RWPE1 (cell line): ENCODE results near the gene DMD.

ENCODE experiments used
- CTCF ChIA-PET: fragments of 350-600 bp; sonication (Branson Sonifier 250); formaldehyde crosslinking; extraction: SDS; loops from one replicate; lab custom pipeline; 2021; lab: Yijun Ruan, JAX
- POLR2A ChIA-PET: fragments of 400-600 bp; formaldehyde crosslinking; extraction: SDS; loops from one replicate; lab custom pipeline; 2020; ENCODE audit warnings: antibody characterized with exemption; ENCODE audit not compliant: low non-redundant PET; lab: Yijun Ruan, JAX
- DNase-seq: peaks from one replicate; pipeline ENCODE4 v3.0.0; 2012; ENCODE audit warnings: low spot score
- H3K27ac ChIP-seq: fragments of 450-650 bp; 2 replicates; pipeline ENCODE4 v1.5.1; 2017
- TF ChIP-seq, protein P1 (sequence below): fragments of 450-650 bp; conservative IDR thresholded peaks from 2 replicates; pipeline ENCODE4 v1.5.1; 2017; ENCODE audit warnings: low read depth, mild to moderate bottlenecking

Gene DMD

DNA sequence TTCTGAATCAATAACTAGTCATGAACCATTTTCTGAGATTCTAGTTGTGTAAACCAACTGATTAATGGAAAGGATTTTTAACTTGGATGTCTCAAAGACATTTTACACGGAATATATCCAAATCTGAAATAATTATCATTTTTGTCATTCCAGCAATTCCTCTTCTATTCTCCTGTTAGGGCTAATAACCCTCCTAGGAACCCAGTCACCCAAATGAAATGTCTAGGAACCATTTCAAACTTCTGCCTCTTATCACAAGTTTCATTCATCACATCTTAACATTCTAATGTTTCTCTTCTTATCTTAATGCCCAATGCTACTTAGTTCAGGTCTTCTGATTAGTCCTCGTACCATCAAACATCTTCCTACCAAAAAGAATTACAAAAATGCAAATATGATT is 639.8 kb downstream of the DMD start:
- ChIA-PET POLR2A (no interaction called here), CTCF (no interaction called here)
- no peak for DNase-seq
- TF ChIP-seq, protein P1, sequence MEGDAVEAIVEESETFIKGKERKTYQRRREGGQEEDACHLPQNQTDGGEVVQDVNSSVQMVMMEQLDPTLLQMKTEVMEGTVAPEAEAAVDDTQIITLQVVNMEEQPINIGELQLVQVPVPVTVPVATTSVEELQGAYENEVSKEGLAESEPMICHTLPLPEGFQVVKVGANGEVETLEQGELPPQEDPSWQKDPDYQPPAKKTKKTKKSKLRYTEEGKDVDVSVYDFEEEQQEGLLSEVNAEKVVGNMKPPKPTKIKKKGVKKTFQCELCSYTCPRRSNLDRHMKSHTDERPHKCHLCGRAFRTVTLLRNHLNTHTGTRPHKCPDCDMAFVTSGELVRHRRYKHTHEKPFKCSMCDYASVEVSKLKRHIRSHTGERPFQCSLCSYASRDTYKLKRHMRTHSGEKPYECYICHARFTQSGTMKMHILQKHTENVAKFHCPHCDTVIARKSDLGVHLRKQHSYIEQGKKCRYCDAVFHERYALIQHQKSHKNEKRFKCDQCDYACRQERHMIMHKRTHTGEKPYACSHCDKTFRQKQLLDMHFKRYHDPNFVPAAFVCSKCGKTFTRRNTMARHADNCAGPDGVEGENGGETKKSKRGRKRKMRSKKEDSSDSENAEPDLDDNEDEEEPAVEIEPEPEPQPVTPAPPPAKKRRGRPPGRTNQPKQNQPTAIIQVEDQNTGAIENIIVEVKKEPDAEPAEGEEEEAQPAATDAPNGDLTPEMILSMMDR = no peak
- H3K27ac ChIP-seq = no peak overlapping the region

DNA sequence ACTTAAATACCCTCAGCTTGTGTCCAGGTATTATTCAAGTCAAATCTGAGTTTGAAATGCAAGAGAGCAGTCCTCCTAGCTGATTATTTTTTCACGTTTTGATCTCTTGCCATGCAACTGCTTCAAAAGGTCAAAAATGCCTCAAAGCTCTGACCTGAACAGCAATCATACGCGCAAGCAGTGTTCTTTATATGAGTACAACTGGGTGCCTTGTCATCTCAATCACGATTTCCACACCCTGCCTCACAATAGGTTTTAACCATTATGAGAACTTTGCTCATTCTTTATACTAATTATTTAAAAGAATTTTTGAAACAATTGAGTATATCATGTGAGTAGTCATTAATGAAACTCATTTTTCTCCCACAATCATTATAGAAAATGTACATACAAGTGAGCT is 649.1 kb downstream of the DMD start:
- no peak for DNase-seq
- ChIA-PET CTCF (no interaction called here), POLR2A (no interaction called here)
- TF ChIP-seq, protein P1 = no peak
- no peak overlapping the region for H3K27ac ChIP-seq

DNA sequence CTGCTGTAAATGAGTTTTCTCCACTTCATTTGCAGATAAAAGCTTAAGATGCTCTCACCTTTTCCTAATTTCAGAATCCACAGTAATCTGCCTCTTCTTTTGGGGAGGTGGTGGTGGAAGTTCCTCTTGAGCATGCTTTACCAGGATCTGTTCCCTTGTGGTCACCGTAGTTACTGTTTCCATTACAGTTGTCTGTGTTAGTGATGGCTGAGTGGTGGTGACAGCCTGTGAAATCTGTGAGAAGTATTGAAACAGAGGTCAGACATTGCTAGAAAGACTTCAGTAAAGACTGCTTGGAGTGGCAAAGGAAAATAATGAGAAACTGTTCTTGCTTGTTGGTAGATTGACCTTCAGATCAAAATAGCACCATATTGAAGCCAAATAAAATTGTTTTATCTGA is 666.2 kb downstream of the DMD start:
- DNase-seq = no peak
- no peak overlapping the region for H3K27ac ChIP-seq
- ChIA-PET POLR2A (no interaction called here), CTCF (no interaction called here)
- TF ChIP-seq, protein P1 = no peak

DNA sequence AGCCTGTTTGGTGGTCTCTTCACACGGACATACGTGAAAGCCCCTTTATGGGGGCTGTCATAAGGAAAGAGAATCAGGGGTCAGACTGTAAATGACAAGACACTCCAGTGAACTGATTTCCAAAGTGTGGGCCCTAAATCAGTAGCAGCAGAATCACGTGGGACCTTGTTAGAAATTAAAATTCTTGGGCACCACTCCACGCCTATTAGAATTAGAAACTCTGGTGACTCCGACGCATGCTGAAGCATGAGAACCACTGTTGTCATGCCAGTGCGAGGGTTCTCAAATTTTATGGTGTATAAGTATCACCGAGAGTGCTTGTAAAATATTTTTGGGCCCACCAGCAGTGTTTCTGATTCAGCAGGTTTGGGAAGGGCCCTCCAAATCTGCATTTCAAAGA is 672.8 kb downstream of the DMD start:
- CTCF ChIA-PET = no interaction called here
- H3K27ac ChIP-seq = no peak overlapping the region
- DNase-seq = no peak
- POLR2A ChIA-PET = no interaction called here
- TF ChIP-seq, protein P1 = no peak

DNA sequence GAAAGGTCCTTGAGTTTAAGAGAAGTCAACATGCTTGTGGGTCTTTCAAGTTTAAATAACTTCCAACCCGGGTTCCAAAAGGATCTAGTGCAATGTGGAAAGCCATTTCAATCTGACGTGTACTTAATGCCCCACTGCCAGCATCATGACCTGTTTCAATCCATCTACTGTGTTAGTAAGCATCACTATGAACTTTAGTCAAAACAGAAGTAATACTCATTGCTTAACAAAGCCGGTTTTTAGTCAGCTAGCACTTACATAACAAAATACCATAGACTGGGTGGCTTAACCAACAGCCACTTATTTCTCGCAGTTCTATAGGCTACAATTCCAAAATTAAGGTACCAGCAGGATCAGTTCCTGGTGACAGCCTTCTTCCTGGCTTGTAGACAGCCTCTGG is 677.5 kb downstream of the DMD start:
- DNase-seq = no peak
- ChIA-PET CTCF (no interaction called here), POLR2A (no interaction called here)
- TF ChIP-seq, protein P1 = no peak
- no peak overlapping the region for H3K27ac ChIP-seq

DNA sequence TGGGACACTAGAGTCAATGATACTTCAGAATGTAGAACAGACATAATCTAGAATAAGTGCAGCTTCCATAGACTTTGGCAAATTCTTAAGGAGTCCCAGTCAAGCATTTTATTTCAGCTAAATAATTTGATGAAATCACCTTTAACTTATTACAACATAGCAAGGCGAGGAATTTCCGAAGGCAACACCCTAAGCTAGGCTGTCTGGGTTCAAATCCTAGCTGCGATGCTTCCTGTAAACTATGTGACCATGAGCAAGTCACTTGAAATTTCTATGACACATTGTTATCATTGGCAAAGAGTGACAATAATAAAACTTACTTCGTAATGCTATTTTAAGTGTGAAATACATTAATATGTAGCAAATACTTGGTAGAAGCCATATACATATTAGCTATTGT is 679.1 kb downstream of the DMD start:
- ChIA-PET CTCF (interaction anchor here (0.7 to 1.3 kb wide), 2 partner anchors 339 to 805 kb away, joined by 3 read pairs; no protein-coding TSS in a partner anchor), POLR2A (no interaction called here)
- DNase-seq = no peak
- no peak overlapping the region for H3K27ac ChIP-seq
- TF ChIP-seq, protein P1 = no peak
